Renal pelvis (tissue), 3 donors: ENCODE data around the gene ARL14EPL. TPM values are rescaled to one million over a fixed set of nuclear protein-coding genes. Genes with fewer than 3 reads are reported as not detected.

ENCODE experiments used
- polyA plus RNA-seq, 3 donors: library from polyadenylated mRNA; unstranded; fragments of 120-200 nt; gene quantifications; one replicate each; pipeline ENCODE4 v1.2.1, GENCODE V29; 2013; ENCODE audit not compliant: insufficient read length in 3 of 3

The ARL14EPL gene
- polyA plus RNA-seq, 3 donors: not detected

Other genes with a start within 250 kb of the ARL14EPL start
- 10 to 100 TPM; 24.5 to 26.4 (median 25.6) TPM for gene CDO1, start 215.8 kb upstream of the ARL14EPL start, polyA plus RNA-seq
- gene ATG12, start 190.9 kb upstream of the ARL14EPL start, polyA plus RNA-seq: 10 to 100 TPM; 40.8 to 65.9 (median 60.4) TPM
- 100 to 1,000 TPM in 2 of 3 donors, 10 to 100 TPM in 1; 98.3 to 116 (median 115) TPM for gene AP3S1, start 190.5 kb upstream of the ARL14EPL start, polyA plus RNA-seq
- 1 to 10 TPM in 2 of 3 donors, under 1 TPM in 1; 0.65 to 1.4 (median 1.2) TPM for gene LVRN, start 70.0 kb upstream of the ARL14EPL start, polyA plus RNA-seq
- 10 to 100 TPM; 50.7 to 58.6 (median 54.4) TPM for gene COMMD10, start 52.6 kb downstream of the ARL14EPL start, polyA plus RNA-seq